ENCODE results near the gene MRM3.

The MRM3 gene

GRCh38 chr17:750431-751037 is 31.6 kb upstream of the MRM3 start:
- Histone ChIP-seq H2AFZ (ENCODE audit: low read length) (no peak overlapping the region), H3K9me3 (ENCODE audit: low read length) (0 out of 2 replicates have a peak, but pooled peaks cover 6% of the 10 kb centered on the region), H3K4me2 (ENCODE audit: low read length) (peak overlapping the region; percentile 88), H3F3A (ENCODE audit: insufficient read depth, low read length) (0 out of 2 replicates have a peak, but pooled peaks cover 7% of the 10 kb centered on the region), H3K4me1 (ENCODE audit: insufficient read depth, low read length, severe bottlenecking) (peaks cover 21% of the 10 kb centered on the region), H3K27me3 (ENCODE audit: insufficient read depth, low read length) (no peaks in the 10 kb centered on the region), H3K4me3 (ENCODE audit: low read depth, low read length, poor library complexity, severe bottlenecking) (peak overlapping the region; percentile 78), H3K9me2 (ENCODE audit: low read depth, low read length) (no peaks in the 10 kb centered on the region), H3K9ac (ENCODE audit: low read length) (peak overlapping the region; percentile 93), H4K20me1 (ENCODE audit: insufficient read depth, low read length) (no peaks in the 10 kb centered on the region), H3K79me2 (ENCODE audit: insufficient read depth, low read length) (peaks cover 34% of the 10 kb centered on the region), H3K27ac (ENCODE audit: low read depth, low read length, poor library complexity, severe bottlenecking) (no peak overlapping the region), H3K36me3 (ENCODE audit: insufficient read depth, low read length) (peaks cover 47% of the 10 kb centered on the region)
- TF ChIP-seq EZH2 (IDR thresholded peaks at IDR 0.05; ENCODE audit: borderline replicate concordance, low read length) (no peak), CTCF (IDR thresholded peaks at IDR 0.05; ENCODE audit: low read length) (no peak)

GRCh38 chr17:751269-752001 is 30.7 kb upstream of the MRM3 start:
- peak overlapping the region; percentile 37 for H3K27ac ChIP-seq (ENCODE audit: low read depth, low read length, poor library complexity, severe bottlenecking)
- no peak for TF ChIP-seq CTCF (IDR thresholded peaks at IDR 0.05; ENCODE audit: low read length)
- no peak for TF ChIP-seq EZH2 (IDR thresholded peaks at IDR 0.05; ENCODE audit: borderline replicate concordance, low read length)
- peaks cover 42% of the 10 kb centered on the region for H3K36me3 ChIP-seq (ENCODE audit: insufficient read depth, low read length)
- peaks cover 34% of the 10 kb centered on the region for H3K79me2 ChIP-seq (ENCODE audit: insufficient read depth, low read length)
- H3F3A ChIP-seq (ENCODE audit: insufficient read depth, low read length), result 0 out of 2 replicates have a peak, but pooled peaks cover 7% of the 10 kb centered on the region
- H3K9ac ChIP-seq (ENCODE audit: low read length), result peak overlapping the region; percentile 93
- H3K27me3 ChIP-seq (ENCODE audit: insufficient read depth, low read length), result no peaks in the 10 kb centered on the region
- peaks cover 21% of the 10 kb centered on the region for H3K4me1 ChIP-seq (ENCODE audit: insufficient read depth, low read length, severe bottlenecking)
- no peaks in the 10 kb centered on the region for H4K20me1 ChIP-seq (ENCODE audit: insufficient read depth, low read length)
- H3K4me2 ChIP-seq (ENCODE audit: low read length), result peak overlapping the region; percentile 88
- H3K9me3 ChIP-seq (ENCODE audit: low read length), result 0 out of 2 replicates have a peak, but pooled peaks cover 6% of the 10 kb centered on the region
- H3K9me2 ChIP-seq (ENCODE audit: low read depth, low read length), result no peaks in the 10 kb centered on the region
- peak overlapping the region; percentile 78 for H3K4me3 ChIP-seq (ENCODE audit: low read depth, low read length, poor library complexity, severe bottlenecking)
- H2AFZ ChIP-seq (ENCODE audit: low read length), result no peak overlapping the region

DNA sequence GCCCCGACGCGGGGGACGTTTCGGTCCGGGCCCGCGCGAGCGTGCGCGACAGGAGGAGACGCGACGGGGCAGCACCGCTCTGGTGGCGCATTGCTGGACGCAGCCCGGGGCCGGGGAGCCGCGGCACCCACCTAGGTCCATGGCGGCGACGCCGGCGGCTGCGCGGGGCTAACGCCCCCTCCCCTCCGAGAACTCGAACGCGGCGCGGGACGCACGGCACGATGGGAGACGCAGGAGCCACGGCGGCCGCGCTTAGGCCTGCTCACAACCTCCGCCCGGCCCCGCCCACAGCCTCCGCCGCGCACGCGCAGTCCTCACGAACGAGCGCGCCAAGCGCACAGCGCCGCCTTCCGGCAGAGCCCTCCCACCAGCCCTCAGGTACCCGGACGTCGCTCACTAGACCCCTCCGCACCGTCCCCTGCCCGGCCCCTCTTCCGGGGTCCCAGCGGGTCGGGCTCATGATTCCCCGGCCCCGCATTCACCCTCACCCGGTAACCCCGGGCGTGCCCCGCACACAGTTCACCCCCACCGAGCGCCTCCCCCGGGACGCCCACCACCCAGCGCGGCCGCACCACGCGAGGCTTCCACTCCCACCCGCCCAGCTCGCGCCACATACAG is 30.0 kb upstream of the MRM3 start, which contains the start of gene GEMIN4:
Gene GEMIN4 (minus strand): TSS at position 263 of the 618 bp plus-strand sequence. CDS start 122 bp downstream, at position 141.
- Histone ChIP-seq H2AFZ (ENCODE audit: low read length) (peak within 1 kb of the TSS; percentile 58; the same call in 1 of the 2 replicates), H3K27me3 (ENCODE audit: insufficient read depth, low read length) (no peaks in the 10 kb centered on the region), H3K4me2 (ENCODE audit: low read length) (peak within 1 kb of the TSS; percentile 88), H3K9me2 (ENCODE audit: low read depth, low read length) (no peaks in the 10 kb centered on the region), H4K20me1 (ENCODE audit: insufficient read depth, low read length) (no peaks in the 10 kb centered on the region), H3K9me3 (ENCODE audit: low read length) (0 out of 2 replicates have a peak, but pooled peaks cover 6% of the 10 kb centered on the region), H3K79me2 (ENCODE audit: insufficient read depth, low read length) (peaks cover 34% of the 10 kb centered on the region), H3K9ac (ENCODE audit: low read length) (peak within 1 kb of the TSS; percentile 93), H3K4me3 (ENCODE audit: low read depth, low read length, poor library complexity, severe bottlenecking) (peak within 1 kb of the TSS; percentile 78), H3K4me1 (ENCODE audit: insufficient read depth, low read length, severe bottlenecking) (peaks cover 21% of the 10 kb centered on the region), H3K27ac (ENCODE audit: low read depth, low read length, poor library complexity, severe bottlenecking) (peak within 1 kb of the TSS; percentile 55), H3K36me3 (ENCODE audit: insufficient read depth, low read length) (peaks cover 42% of the 10 kb centered on the region), H3F3A (ENCODE audit: insufficient read depth, low read length) (0 out of 2 replicates have a peak, but pooled peaks cover 7% of the 10 kb centered on the region)
- TF ChIP-seq EZH2 (IDR thresholded peaks at IDR 0.05; ENCODE audit: borderline replicate concordance, low read length) (no peak), CTCF (IDR thresholded peaks at IDR 0.05; ENCODE audit: low read length) (peak; percentile 79)

All from OCI-LY1 (cell line).